Stimulated activated CD8-positive, alpha-beta memory T cell treated with anti-CD3 and anti-CD28 coated beads, Interleukin-7, amount 100 ng/mL, for 24 hours (primary cell): ENCODE measurements around the gene CDX1.

Source experiments
- DNase-seq: peaks from one replicate; pipeline ENCODE4 v3.0.0-alpha.2; 2020; ENCODE audit warnings: low read depth

CDX1 gene

DNA sequence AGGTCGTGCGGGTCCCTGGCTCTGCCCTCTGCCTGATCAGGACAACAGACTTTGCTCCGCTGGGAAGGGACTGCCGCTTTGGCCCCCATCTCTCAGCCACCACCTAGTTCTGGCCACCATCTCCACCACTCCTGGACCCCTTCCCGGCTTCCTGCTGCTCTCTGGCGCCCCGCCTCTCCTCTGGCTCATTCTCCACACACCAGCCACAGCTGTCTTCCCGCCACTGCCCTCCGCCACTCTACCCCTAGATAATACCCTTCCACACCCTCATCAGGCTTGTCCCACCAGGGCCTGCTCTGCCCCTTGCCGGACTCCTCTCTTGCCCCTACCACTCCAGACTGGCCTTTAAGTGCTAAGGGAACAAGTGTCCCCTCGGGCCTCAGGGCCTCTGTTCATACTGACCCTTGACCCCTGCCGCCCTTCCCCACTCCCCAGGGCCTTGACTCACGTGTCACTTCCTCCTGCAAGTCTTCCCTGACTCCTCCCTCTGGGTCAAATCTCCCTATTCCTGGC lies 3.0 kb upstream of the CDX1 start:
- DNase-seq, result no peak

DNA sequence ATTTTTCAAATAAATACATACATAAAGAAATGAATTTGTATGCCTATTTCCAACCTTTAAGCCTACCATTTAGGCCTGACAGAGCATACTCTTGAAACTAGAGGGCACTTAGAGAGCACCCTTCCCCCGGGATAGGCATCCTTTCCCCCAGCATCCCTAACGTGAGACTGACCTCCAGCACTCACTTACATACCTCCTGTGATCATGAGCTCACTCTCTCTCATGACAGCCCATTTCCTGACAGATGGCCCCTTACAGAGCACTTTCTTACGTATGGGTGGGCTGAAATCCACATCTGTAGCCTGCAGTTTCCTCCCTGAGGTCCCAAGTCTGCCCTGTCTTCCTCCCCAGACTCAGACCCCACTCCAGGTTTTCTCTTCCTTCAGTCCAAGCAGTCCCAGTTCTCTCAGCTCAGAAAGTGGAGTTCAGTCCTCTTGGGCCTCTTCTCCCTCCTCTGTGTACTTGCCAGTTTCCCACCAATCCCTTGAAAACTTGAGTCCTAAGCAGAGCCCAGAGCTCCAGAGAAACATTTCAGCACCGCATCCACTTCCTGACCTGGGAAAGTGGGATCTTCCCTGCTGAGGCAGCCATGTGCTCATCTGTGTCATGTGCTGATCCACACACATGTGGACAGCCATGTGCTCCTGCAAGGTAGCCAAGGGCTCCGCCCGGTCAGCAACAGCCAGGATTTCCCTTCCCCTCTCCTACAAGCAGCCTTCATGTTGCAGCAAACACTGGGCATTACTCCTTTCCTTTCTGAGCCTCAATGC lies 2.2 kb upstream of the CDX1 start:
- DNase-seq, result no peak

DNA sequence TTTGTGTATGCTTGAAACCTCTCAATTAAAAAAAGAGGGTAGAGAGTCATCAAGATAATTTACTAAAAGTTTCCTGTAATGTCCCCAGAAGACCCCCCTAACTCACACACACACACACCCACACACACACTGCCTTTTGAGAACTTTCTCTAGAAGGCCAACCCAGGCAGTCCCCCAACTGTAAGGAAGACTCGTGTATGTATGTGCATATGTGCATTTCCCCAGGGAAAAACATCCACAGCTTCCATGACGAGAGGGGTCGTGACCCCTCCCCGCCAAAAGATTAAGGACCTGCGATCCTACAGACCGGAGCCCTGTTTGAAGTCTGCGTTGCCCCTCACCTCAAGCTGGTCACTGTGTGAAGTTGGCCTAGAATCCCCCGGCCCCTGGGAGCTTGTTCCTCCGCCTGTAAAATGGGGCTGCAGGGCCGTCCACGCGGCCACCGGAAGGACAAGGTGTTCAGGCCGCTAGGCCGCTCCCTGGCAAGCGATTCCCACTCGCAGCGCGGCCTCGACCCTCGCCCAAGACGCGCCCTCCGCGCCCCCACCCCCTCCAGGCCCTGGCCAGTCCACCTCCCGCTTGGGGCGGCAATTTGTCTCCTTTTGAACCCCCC lies 435 bp upstream of the CDX1 start:
- DNase-seq, result no peak

DNA sequence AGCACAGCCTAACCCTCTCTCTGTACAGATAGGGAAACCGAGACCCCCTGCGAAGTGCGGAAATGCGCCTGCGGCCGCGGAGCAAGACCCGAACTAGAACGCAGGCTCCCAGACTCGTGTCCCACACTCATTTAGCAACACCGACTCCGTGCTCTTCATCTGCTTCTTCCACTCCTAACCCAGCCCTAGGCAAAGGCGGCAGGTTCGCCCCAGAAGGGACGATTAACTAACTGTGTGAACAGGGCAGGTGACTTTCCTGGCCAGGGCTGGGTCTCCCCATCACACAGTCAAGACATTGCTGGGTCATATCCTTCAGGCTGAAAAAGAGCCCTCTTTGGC lies 903 bp downstream of the CDX1 start:
- no peak for DNase-seq

DNA sequence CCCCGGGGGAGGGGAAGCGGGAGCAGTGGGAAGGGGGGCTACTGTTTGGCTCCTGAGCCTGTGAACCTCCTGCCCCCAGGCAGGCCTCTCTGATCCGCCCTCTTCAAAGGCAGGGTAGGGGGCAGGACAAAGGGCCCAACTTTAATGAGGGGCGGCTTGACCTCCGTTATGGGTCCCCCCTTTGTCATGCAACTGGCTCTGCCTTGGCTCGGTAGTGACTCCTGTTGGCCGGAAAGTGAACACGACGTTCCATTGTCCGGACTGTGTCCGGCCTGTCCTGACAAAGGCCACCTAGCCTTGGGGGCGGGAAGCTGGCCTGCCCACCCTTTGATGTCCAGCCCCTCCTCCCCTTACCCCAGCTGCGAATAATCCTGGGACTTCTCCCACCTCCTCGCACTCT lies 1.3 kb downstream of the CDX1 start:
- no peak for DNase-seq

DNA sequence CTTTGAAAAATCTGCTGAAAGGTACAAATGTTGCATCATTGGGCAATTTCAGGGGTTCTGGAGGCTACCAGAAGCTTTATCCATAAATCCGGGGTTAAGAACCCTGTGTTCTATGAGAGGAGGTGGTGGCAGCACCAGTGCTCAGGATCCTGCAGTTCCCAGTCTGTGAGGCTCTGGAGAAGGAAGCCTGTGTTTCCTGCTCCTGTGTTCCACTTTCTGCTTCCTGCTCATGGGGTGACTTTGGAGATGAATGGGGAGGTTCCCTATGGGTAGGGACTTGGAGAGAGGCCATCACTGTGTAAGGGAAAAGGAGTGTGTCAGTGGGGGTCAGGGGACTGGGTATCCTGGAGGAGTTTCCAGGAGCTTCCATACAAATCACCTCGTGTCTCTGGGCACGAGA lies 2.3 kb downstream of the CDX1 start:
- DNase-seq, result no peak

DNA sequence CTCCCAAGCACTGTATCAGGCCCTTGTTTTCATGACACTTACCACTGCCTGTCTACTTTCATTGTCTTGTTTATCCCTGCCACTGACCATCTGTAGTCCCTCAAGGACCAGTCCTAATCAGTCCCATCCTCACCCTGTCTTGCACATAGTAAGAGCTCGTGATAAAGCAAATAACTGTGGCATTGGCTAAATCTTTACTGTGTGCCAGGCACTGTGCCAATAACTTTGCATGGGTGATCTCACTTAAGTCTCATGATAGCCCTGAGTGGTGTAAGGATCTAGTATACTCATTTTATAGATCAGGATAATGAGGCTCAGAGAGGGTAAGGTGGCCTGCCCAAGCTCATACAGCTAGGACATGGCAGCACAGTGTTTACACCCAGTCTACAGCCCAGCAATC lies 5.6 kb downstream of the CDX1 start:
- DNase-seq, result no peak

DNA sequence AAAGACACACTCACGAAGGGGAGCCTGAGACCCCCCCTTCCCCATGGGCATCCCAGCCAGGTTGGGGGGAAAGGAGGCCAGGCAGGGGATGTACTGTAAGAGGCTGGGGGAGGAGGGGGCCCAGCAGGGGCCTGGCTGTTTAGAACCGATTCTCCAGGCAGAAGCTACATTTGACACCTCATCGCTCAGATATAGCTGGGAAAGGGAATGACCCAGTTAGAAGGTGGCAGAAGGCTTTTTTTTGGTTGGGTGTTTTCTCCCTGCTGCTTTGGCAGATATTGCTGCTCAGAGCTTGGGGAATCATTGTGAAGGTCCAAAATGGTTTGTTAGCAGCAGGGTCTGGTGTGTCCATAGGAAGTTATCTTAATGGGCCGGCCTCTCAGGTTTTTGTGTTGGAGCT lies 6.0 kb downstream of the CDX1 start:
- DNase-seq, result no peak

DNA sequence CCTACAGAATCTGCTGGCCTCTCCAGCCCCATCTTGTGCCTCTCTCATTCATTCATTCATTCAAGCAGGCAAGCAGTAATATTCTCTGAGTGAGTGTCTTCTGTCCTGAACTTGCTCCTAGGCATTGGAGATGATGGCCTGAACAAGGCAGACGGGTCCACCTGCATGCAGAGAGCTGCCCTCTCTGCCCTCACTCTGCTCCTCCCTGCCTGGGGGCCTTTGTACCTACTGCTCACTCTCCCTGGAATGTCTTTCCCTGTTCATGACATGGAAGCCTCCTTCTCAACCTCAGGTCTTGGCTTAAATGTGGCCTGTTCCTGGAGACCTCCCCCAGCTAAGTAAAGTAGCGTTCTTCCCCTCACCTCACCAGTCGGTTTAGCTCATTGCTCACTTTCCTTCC lies 6.6 kb downstream of the CDX1 start:
- no peak for DNase-seq

DNA sequence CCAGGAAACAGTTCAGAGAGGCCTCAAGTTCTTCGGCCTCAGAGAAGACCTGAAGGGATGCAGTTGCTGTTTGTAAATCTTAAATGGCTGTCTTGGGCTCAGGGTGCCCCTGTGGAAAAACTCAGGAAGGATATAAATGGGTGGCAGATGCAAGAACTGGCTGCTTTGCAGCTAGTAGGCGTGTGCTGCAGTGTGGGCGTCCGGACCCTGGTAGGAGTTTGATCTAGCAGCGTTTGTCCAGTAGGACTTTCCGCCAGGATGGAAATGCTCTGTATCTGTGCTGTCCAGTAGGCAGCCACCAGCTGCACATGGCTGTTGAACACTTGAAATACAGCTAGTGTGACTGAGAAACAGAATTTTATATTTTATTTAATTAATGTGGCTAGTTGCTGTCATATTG lies 7.7 kb downstream of the CDX1 start:
- no peak for DNase-seq

DNA sequence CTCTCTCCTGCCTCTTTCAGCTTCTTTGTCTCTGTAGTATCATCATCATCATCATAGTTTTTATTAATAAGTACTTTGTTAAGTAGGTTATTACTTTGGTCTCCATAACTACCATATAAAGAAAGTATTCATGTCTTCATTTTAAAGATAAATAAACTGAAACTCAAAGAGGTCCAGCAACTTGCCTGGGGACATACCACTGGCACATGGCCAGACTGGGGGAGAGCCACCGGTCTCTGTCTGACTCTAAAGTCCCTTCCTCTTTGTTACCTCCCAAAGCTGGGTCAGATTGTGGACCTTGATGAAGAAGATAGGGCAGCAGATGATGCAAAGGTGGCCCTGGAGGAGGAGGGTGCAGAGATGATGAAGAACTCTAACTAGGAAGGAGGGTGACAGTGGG lies 8.5 kb downstream of the CDX1 start:
- no peak for DNase-seq

DNA sequence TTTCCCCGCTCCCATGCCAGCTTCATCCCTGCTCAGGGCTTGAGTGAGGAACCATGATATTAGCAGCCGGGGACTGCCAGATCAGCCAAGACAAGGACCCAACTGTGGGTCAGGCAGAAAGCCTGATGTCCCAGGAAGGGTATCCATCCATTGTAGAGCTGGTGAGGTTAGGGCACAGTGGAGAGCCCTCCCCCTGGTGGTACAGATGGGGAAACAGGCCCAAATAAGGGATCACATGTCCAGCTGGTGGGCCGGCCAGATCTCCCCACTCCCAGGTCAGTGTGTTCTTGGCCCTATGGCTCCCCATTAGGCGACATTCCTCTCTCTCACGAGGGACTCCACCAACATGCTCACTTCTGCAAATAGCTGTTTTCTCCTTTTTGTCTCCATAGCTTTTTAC lies 9.0 kb downstream of the CDX1 start:
- DNase-seq, result no peak

DNA sequence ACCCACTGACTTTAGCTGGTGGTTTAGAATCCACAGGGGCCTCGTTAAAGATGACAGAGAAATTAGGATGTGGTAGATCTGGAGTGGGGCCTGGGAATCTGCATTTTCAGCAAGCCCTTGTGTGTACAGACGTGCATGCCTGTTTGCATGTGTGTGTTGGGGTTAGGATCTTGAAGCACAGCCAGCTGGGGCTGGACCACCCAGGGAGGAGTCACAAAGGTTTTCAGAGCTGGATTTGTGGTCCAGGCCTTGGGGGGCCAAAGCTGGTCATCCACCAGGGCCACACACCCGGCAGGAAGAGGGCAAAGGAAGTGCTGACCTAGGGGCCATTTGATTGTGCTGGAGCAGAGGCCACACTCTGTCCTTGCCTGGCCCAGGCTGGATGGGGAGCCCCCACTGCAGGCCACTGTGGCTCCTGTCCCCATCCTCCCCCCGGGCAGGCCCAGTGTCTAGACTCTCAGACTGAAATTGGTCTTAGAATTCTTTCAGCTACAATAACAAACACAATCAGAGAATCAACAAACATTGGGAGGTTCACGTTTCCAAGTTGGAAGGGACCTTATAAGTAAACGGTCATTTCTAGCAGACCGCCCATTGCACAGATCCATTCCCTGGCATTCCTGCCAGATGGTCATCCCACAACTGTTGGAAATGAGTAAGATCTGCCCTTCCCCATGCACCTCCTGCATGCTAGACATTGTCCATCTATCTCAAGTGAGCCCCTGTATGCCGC lies 10.3 kb downstream of the CDX1 start:
- DNase-seq, result no peak

DNA sequence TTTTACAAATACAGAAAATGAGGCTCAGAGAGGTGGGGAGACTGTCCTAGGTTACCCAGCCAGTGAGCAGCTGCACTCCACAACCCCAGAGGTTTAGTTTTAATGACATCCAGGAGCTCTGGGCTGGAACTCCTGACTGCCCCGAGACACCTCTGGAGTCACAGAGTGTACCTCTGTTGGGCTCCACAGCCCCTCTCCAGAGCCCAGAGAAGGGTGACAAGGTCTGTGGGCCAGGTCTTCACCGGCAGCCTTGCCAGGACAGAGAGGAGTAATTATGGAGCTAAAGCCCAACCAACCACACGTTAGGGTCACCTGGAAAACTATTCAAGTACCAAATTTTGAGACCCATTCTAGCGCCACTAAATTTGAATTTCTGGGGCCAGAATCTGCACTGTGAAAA lies 11.1 kb downstream of the CDX1 start:
- DNase-seq, result no peak

DNA sequence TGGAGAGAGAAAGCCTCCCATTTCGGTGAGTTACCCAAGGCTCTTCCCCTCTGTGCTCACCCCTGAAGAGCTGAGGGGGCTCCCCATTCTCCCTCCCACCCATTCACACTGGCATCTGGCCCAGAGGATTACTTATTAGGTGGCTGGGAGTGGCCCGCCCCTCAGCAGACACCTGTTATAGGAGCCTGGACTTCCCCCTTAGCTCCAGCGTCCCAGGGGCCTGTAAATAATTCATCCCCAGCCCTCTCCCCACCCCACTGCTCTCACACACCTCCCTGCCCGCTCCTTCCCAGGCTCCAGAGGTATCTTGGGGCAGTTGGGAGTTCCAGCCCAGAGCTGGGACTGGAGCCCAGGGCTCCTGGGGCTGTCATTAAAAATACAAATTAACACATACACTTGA lies 11.7 kb downstream of the CDX1 start:
- DNase-seq, result no peak

DNA sequence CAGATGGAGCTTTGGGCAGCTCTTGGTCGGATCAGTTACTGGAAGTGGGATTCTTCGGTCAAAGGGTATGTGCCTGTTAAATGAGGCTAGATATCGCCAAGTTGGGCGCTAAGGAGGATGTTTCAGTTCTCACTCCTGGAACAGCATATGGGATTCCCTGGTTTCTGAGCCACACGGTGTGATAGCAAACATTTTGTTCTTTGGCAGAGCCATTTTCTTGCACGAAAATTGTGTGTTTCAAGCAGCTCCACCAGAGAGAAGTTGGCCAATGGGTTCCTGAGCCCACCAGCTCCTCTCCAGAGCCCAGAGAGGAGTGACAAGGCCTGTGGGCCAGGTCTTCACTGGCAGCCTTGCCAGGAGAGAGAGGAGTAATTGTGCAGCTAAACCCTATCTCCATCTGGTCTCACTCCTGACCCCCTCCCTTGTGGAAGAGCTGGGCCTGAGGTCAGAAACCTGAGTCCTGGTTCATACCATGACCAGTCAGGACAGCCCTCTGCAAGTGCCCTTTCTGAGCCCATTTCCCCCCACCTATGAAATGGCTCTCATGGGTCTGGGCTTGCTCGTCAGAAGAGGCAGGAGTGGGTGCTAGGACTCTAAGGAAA lies 12.5 kb downstream of the CDX1 start:
- no peak for DNase-seq

DNA sequence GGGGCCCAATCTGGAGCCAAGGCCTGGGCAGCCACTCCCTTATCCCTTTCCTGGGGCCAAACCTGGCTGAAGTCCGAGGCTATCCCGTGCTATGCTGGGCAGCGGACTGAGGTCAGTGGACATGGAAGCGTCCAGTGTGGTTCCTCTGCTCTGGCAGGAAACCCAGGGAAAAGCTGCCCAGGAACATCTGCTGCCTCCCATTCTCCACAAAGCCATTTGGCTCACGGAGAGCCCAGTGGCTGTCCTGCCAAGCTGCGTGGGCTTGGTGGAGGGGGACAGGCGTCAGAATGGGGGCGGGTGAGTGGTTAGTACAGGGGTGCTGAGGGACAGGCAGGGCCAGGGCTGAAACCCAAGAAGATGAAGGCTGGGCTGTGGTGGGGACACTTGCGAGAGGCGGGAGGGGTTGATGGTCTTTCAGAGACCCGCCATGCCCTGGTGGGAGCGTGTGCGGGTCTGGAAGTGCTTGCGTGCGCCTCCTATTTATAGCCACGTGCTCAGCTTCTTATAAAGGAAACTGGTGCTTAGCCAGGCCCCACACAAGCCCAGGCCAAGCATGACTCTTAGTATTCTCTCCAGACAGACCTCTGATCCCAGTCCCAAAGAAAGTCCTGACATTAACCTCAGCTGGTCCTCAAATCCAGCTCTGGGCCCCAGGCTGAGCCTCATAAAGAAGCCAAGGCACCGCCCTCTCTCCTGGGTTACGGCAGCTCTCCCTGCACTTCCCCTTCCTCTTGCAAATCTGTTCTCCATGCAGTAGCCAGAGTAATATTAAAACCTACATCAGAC lies 13.9 kb downstream of the CDX1 start:
- DNase-seq, result no peak

DNA sequence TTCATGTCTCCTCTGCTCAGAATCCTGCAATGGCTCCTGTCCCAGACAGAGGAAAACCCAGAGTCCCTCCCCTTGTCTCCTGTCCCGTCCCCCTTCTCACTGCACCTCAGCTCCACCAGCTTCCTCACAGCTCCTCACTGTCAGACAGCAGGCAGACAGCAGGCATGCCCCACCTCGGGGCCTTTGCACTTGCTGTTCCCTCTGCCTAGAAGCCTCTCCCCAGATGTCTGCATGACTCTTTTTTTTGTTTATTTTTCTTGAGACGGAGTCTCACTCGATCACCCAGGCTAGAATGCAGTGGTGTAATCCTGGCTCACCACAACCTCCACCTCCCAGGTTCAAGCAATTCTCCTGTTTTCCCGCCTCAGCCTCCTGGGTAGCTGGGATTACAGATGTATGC lies 14.4 kb downstream of the CDX1 start:
- no peak for DNase-seq

DNA sequence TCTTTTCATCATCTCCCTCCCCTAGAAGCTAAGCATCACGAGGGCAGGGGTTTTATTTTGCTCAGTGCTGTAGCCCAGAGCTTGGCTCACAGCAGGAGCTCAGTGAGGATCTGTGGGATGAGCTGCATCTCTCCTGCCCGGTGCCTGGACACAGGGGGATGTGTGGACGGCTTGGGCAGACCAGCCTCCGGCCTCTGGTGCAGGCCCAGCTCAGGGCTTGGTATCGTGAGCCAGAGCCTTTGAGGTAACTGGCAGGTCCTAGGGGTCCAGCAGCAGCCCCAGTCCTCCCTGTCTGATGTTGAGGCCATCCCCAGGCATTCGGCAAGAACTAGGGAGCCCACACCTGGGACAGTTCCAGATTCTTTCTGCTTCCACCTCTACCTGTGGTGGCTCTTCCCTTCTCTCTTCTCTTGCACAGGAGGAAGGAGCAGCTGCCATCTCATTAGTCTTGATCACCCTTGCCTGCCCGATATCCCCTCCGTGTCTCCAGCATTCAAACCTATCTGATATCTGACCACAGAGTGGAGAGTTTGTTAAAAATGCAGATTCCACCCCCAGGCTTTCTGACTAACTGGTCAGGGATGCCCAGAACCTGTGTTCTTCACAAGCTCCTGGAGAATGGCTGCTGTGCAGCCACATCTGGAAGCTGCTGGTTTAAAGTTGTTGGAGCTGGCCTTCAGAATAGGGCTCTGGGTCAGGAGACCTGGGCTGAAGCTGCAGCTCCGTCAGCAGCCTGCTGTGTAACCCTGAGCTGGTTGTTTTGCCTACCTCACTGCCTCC lies 15.4 kb downstream of the CDX1 start:
- no peak for DNase-seq

DNA sequence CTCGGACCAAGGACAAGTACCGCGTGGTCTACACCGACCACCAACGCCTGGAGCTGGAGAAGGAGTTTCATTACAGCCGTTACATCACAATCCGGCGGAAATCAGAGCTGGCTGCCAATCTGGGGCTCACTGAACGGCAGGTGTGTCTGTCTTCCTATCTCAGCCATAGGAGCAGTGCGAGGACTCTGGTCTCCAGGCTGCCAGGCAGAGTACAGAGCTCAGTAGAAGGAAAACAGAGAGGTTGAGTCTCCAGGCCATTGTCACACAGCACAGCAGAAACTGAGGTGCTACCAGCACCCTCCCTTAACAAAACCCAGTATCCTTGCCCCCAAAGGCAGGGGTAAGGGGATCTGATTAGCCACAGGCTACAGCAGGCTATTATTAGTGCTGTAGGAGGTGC lies 16.2 kb downstream of the CDX1 start:
- no peak for DNase-seq

DNA sequence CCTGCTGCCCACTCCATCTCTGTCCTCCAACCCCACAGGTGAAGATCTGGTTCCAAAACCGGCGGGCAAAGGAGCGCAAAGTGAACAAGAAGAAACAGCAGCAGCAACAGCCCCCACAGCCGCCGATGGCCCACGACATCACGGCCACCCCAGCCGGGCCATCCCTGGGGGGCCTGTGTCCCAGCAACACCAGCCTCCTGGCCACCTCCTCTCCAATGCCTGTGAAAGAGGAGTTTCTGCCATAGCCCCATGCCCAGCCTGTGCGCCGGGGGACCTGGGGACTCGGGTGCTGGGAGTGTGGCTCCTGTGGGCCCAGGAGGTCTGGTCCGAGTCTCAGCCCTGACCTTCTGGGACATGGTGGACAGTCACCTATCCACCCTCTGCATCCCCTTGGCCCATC lies 16.9 kb downstream of the CDX1 start:
- DNase-seq, result no peak
